Stimulated activated CD8-positive, alpha-beta memory T cell treated with anti-CD3 and anti-CD28 coated beads, Interleukin-15, amount 100 ng/mL, for 4 hours (primary cell): ENCODE results near the gene EDC3.
A peak's percentile ranks its signal among the peaks of the same experiment; 100 is the strongest.
"Not testable (repeated sequence)": the region's sequence is repeated elsewhere in the genome, so short reads cannot be mapped to it uniquely, and the experiment has no call there.

Source experiments
- DNase-seq, 2 donors: peaks; one replicate each; pipeline ENCODE4 v3.0.0-alpha.2; 2020; ENCODE audit warnings: low read depth in 2 of 2

EDC3 gene, protein sequence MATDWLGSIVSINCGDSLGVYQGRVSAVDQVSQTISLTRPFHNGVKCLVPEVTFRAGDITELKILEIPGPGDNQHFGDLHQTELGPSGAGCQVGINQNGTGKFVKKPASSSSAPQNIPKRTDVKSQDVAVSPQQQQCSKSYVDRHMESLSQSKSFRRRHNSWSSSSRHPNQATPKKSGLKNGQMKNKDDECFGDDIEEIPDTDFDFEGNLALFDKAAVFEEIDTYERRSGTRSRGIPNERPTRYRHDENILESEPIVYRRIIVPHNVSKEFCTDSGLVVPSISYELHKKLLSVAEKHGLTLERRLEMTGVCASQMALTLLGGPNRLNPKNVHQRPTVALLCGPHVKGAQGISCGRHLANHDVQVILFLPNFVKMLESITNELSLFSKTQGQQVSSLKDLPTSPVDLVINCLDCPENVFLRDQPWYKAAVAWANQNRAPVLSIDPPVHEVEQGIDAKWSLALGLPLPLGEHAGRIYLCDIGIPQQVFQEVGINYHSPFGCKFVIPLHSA

DNA sequence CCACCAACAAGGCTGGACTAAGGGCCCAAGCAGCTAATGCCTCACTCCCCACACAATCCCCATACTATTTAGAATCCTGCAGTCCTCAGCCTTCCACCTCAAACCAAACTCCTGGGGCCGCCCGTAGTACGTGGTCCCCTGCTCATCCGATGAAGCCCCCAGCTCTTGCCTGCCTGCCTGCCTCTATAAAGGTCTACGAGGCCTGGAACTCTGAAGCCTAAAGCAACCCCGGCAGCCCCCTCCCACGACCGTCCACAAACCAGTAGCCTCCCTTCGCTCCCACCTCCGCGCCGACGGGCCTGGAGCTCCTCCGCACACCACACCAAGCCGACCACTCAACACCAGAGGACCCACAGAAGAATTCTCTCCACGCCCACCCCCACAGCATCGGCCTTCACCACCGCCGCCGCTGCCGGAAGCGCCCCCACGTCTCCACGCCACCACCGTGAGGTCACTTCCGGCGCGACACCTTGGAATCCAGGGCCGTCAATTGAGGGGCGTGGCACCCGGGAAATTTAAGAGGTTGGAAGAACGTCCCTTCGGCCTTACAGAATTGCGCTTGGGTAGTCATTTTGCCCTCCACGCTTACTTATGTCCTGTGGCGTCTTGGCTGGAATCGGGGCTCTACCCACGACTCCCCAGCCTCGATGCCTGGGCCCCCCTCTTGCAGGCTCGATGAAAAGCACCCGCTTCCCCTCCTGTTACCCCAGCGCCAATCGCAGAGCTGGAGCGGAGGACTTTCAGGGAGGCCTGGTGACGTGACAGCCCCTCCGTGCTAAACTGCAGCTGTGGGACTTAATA is at the start of gene EDC3:
Gene EDC3, minus strand, starts transcription at position 428 of the 801 bp plus-strand sequence. CDS start 20,900 bp downstream, outside the sequence.
- peak; percentile 69 to 79 for DNase-seq

DNA sequence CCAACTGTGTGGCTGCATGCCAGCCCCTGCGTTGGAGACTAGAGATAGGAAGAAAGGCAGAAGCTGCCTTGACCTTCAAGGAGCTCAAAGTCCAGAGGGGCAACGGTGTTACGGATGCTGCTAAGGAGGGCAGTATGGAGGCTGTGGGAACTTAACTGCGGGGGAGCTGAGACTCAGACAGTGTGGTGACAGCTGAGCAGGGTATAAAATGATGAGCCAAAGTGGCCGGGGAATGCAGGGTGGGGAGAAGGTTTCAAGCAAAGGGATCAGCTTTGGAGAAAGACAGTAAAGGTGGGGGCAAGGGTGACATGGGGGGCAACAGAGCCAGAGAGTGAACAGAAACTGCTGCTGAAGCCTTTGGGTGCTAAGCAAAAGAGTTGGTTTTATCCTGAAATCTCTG is 46.6 kb upstream of the EDC3 start:
- DNase-seq = no peak

DNA sequence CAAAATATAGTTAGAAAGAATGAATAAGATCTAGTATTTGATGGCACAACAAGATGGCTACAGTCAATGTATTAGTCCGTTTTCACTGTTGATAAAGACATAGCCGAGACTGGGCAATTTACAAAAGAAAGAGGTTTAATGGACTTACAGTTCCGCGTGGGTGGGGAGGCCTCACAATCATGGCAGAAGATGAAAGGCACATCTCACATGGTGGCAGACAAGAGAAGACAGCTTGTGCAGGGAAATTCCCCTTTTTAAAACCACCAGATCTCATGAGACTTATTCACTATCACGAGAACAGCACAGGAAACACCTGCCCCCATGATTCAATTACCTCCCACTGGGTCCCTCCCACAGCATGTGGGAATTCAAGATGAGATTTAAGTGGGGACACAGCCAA is 42.4 kb upstream of the EDC3 start:
- DNase-seq = not testable (repeated sequence)

DNA sequence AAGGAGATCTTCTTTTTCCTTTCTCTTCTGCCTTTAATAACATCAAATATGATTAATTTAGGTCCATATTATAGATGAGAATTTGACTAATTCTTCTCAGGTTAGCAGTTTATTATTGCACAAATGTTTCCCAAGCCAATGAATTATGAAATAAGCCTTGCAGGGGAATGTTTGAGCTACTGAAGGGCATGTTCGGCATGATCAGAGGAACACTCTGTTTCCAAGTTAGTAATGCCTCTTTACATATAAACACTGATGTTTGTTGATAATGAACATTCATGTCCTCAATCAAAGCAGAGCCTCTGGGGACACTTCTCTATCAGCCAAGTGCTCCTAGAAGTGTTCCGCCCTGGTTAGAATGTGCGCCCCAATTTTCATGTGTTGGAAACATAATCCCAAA is 39.5 kb upstream of the EDC3 start:
- no peak for DNase-seq

DNA sequence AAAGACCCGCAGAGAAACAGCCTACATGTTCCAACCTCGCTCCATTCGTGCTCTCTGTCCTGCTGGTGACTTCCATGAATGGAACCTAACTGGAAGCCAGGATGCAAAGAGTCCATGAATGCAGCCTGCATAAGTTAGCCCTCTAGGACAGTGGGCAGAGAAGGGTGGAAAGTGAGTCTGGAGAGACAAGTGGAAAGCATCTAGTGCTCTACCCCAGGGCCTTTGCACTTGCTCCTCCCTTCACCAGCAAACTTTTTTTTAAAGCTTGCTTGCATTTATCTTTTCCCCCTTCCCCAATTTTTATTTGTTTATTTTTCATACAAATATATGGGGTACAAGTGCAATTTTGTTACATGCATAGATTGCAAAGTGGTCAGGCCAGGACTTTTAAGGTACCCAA is 37.4 kb upstream of the EDC3 start:
- DNase-seq = no peak

DNA sequence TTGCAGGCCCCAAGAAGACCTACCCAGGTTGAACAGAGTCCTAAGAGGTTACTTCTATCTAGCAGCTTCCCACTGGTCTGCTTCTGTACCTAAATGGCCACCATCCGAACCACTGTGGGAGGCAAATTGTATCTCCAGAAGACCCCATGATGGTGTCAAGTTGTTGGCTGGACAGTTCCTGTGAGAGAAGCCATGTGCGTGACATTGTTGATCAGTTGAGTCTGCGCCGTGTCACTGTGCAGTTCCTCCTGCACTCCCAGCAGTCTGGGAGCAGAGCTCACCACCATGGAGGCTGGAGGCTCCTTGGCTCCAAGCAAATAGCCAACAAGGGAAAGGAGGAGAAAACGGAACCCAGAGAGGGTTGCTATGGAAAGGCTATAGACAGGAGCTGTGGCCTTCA is 37.0 kb upstream of the EDC3 start:
- no peak for DNase-seq

DNA sequence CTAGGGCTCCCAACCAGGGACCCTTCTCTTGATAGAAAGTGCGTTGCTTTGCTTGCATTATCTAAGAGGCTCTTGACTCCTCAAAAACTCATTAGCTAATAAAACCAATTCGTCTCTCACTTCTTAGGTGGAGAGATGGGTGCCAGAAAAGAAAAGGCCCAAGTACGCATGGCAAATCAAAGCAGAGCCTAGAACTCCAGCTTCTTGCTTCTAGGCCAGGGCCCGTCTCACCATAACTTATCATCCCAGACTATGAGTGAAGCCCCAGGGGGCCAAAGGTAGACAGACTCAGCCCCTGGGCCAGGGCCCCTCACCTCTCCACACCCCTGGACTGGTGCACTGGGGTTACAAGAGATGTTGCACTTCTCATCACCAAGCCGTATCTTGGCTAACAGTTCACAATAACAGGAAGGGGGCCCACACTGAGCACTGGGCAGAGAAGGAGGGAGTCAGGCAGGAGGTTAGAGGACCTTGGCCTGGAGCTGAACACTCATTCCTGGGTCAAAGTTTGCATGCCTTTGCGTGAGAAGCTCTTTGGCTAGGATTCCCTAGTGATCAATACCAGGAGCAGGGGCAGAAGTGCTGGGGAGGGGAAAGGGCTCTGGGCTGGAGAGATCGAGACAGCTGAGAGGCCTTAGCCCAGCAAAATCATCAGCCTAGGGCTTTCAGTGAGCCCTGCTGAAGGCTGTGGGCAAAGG is 34.9 kb upstream of the EDC3 start:
- DNase-seq = no peak

DNA sequence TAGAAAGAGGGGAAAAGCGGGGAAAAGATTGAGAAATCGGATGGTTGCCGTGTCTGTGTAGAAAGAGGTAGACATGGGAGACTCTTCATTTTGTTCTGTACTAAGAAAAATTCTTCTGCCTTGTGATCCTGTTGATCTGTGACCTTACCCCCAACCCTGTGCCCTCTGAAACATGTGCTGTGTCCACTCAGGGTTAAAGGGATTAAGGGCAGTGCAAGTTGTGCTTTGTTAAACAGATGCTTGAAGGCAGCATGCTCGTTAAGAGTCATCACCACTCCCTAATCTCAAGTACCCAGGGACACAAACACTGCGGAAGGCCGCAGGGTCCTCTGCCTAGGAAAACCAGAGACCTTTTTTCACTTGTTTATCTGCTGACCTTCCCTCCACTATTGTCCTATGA is 33.5 kb upstream of the EDC3 start:
- not testable (repeated sequence) for DNase-seq

DNA sequence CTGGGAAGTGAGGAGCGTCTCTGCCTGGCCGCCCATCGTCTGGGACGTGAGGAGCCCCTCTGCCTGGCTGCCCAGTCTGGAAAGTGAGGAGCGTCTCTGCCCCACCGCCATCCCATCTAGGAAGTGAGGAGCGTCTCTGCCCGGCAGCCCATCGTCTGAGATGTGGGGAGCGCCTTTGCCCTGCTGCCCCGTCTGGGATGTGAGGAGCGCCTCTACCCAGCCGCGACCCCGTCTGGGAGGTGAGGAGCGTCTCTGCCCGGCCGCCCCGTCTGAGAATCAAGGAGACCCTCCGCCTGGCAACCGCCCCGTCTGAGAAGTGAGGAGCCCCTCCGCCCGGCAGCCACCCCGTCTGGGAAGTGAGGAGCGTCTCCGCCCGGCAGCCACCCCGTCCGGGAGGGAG is 32.9 kb upstream of the EDC3 start:
- DNase-seq = not testable (repeated sequence)

DNA sequence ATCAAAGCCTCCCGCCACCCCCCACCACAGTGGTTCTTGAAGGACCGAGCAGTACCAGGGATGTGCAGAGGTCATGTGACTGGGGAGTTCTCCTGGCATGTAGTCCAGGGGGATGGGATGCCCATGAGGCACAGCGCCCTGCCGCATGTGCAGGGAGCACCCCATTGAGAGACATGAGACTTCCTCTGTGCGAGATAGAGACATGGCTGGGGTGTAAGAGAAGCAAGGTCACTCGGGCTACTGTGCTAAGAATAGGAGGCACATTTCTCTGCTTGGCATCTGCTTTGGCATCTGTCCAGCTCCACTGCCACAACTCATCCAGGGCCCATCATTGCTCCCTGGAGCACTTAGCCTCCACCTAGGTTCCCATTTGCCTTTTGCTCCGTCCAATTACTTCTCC is 31.9 kb upstream of the EDC3 start:
- no peak for DNase-seq

DNA sequence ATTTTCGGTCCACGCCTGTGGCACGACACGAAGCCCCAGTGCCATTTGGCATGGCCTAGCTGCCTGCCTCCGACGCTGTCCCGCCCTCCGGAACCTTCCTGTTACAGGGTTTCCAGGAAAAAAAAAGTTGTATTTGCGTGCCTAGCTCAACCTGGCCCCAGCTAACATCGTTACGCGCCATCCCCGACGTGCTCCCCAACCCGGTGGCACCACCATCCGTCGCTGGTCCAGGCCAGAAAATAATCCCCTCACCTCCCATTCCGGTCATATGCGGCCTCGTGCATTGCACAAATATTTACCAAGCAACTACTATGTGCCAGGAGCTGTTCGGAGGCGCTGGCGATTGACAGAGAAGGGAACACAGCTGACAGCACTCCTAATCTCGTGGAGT is 30.9 kb upstream of the EDC3 start:
- DNase-seq = no peak

DNA sequence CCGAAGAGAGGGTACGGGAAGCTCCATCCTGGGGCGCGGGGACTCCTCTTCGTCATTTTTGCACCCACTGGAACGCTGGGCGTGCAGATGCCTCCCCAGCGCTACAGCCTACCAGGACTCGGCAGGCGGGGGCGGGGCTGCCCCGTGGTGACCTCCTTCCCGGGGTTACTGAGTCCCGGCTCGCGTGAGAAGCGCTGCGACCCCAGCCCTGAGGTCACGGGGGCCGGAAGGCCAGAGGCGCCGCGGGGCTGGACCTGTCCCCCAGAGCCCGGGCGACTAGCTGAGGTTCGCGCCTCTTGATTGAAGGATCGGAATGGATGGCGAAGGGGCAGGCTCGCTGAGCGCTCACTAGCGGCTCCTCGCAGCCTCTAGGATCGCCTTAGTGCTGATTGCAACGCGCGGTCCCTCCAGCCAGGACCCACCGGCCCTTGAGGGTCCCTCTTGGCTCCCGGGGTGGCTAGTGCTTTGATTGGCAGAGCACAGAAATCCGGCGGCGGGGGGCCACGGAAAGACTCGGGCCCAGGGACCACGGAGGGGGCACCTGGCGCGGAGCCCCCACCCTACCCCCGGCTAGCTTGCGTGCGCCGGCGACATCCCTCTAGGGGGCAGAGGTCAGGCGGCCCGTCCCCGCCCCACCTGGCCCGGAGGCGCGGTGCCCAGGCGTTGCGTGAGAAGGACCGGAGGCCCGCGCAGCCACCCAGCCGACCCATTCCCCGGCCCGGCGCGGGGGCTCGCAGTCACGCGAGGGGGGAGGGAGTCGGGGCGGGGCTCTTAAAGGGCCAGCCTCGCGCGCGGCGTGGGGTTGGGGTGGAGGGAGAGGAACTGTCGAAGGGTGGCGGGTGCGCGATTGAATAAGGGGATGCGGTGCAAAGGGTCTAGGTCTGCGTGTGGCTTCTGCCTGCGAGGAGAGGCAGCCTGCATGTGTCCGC is 30.3 kb upstream of the EDC3 start:
- peak in 1 of 2 donors; percentile 26 for DNase-seq

DNA sequence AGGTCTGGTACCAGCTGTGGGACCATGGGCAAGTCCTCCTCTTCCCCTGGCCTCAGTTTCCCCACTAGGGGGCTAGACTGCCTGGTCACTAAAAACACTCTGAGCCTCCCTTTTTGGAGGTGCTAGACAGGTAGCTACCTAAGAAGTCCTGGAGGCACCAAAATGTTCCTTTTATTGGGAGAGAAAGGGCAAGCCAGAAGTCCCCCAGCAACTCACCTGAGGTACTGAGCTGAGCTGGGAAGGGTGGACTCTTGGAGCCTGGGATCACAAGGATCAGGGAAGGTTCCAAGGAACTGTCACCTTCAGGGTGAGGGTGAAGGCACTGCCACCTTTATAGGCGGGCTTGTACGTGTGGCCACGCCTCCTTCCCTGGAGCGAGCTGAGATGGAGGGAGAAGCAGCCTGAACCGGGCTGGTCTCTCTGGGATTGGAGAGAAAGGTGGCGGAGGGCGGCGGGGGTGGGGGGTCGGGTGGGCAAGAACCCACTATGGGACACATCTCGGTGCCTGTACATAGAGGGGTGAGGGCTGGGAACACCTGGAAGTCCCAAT is 29.5 kb upstream of the EDC3 start, which contains the start of gene CYP1A1:
Gene CYP1A1, minus strand, starts transcription at position 304 of the 550 bp plus-strand sequence. CDS start 2,431 bp downstream, outside the sequence.
- DNase-seq = no peak

DNA sequence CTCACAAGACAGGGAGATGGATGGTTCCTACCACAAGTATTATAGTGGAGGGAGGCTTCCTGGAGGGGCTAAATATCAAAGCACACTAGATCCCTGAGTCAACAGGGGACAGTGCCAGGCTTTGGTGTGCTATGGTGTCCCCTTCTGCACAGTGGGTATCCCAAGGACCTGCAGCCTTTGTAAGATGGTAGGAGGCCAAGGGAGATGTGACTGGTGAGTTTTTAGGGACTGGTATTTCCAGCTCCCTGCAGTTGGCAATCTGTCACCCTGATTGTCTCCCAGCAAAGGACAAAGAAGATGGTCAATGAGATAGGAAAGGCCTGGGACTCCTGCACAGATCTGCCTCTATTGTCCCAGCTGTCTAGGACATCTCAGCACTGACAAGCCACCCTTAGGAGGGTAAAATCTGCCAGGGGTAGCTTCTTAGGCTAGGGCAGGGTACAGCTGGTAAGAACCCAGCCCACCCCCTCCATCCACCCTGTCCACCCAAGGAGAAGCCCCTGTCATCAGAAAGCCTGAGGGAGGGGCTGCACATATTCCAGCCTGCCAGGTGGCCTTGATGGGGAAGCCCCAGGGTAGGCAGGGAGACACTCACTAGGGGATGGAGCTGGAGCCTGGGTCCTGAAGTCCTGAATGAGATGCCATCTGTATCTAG is 28.9 kb upstream of the EDC3 start:
- no peak for DNase-seq

DNA sequence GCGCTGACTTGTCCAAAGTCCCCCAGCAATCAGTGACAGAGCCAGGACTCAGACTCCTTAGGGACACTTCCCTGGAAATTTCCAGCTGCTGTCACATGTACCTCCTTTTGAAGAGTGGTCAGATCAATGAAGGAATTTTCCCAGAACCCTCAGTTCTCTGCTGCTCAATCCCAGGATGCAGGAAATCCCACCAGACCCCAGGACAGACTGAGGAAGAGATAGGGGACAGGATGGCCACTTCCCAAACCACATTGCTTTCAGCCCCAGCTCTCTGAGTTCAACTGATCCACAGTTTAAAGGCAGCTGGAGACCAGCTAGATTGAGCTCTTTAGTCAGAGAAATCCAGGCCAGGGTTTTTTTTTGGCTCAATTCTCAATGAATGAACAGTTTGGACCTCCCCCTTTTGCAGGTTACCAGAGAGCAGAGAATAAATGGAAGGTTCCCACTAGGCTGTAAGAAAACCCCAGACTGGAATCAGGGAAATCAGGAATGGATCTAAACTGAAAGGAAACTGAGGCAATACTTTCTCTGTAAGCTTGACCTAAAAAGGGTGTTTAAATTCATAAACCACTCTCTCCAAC is 28.0 kb upstream of the EDC3 start:
- no peak for DNase-seq

DNA sequence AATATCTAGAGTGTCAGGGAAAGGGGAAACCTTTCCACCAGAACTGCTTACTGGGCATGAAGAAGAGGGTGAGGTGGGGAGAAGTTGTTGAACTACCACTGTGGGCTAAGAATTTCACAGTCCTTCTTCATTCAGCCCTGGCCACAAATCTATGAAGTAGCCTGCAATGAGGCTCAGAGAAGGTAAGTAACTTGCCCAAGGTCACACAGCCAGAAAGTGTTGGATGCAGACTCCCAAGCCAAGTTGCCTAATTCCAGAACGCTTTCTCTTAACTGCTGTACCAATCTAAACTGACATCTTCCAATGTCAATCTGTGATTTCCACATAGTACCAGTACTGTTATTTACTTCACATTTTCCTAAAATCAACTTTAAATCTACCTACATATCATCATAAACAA is 27.4 kb upstream of the EDC3 start:
- no peak for DNase-seq

DNA sequence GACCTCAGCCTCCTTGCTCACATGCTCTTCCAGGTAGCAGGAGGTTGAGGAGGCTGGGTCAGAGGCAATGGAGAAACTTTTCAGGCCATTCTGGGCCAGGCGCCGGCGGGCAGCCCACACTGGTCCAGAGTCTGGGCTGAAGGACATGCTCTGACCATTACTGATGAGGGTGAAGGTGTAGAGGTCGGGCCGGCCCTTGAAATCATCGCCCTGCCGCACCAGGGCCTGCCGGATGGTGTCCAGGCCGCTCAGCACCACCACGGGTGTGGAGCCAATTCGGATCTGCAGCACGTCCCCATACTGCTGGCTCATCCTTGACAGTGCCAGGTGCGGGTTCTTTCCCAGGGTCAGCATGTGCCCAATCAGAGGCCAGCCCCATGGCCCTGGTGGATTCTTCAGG is 26.8 kb upstream of the EDC3 start:
- no peak for DNase-seq

DNA sequence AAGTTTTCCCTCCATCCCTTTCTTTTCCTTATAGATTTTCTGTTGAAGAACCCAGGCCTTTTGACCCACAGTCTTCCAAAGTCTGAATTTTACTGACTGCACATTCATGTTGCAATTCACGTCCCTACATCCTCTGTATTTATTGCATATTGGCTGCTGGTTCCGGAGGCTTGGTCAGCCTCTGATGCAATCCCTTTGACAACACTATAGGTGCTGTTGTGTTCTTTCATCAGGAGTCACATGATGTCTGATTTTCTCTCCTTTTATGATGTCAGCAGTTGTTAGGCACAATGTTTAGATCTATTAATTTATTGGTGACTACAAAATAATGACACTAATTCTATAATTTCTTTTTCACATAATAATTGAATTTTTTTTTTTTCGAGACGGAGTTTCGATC is 20.8 kb upstream of the EDC3 start:
- DNase-seq = no peak

DNA sequence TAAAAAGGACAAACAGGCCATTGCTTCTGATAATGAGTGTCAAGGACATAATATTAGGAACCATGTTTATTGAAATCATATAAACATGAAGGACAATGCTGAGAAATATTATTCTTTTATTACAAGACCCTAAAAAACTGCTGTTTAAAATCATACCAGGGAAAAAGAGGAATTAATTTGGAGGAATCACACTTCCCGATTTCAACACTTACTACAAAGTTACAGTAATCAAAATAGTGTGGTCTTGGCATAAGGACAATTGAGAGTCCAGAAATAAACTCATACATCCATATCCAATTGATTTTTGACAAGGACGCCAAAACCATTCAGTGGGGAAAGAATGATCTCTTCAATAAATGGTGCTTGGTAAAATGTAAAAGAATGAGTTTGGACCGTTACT is 16.5 kb upstream of the EDC3 start:
- DNase-seq = no peak
